IPS DF 4.7 (cell line): ENCODE results near the gene YWHAB.

Experiments used
- DNase-seq: peaks from one replicate; pipeline ENCODE4 v3.0.0-alpha.2; 2013; ENCODE audit warnings: low spot score; ENCODE audit errors: extremely low read depth

YWHAB gene

GRCh38 chr20:44911264-44911921, 25.9 kb downstream of the YWHAB start:
- peak; percentile 46 for DNase-seq

GRCh38 chr20:44912189-44912588, 26.7 kb downstream of the YWHAB start:
- DNase-seq: no peak

GRCh38 chr20:44914924-44915323, 29.4 kb downstream of the YWHAB start:
- DNase-seq: no peak

- no peak for DNase-seq
Measured at GRCh38 chr20:44916586-44916985, 31.1 kb downstream of the YWHAB start.

- no peak for DNase-seq
Measured at GRCh38 chr20:44917399-44917798, 31.9 kb downstream of the YWHAB start.

- no peak for DNase-seq
Measured at GRCh38 chr20:44918342-44918741, 32.8 kb downstream of the YWHAB start.

- DNase-seq: no peak
Measured at GRCh38 chr20:44918761-44919160, 33.3 kb downstream of the YWHAB start.

GRCh38 chr20:44921447-44921846, 35.9 kb downstream of the YWHAB start:
- DNase-seq: no peak

GRCh38 chr20:44924541-44924940, 39.0 kb downstream of the YWHAB start:
- DNase-seq: no peak

GRCh38 chr20:44928595-44928994, 43.1 kb downstream of the YWHAB start:
- DNase-seq: no peak

GRCh38 chr20:44930517-44931168, 45.1 kb downstream of the YWHAB start:
- no peak for DNase-seq

GRCh38 chr20:44931911-44932310, 46.4 kb downstream of the YWHAB start:
- DNase-seq: no peak

GRCh38 chr20:44932916-44933315, 47.4 kb downstream of the YWHAB start:
- DNase-seq: no peak

GRCh38 chr20:44936510-44936909, 51.0 kb downstream of the YWHAB start:
- no peak for DNase-seq

- DNase-seq: no peak
Measured at GRCh38 chr20:44938637-44939036, 53.1 kb downstream of the YWHAB start.

- no peak for DNase-seq
Measured at GRCh38 chr20:44941120-44941691, 55.7 kb downstream of the YWHAB start.

- DNase-seq: no peak
Measured at GRCh38 chr20:44942264-44942973, 56.9 kb downstream of the YWHAB start.

GRCh38 chr20:44943828-44944227, 58.3 kb downstream of the YWHAB start:
- DNase-seq: no peak

- DNase-seq: no peak
Measured at GRCh38 chr20:44945261-44945660, 59.8 kb downstream of the YWHAB start.

- DNase-seq: no peak
Measured at GRCh38 chr20:44946271-44946852, 60.9 kb downstream of the YWHAB start.

- no peak for DNase-seq
Measured at GRCh38 chr20:44948107-44948506, 62.6 kb downstream of the YWHAB start.

GRCh38 chr20:44948513-44948912, 63.0 kb downstream of the YWHAB start:
- DNase-seq: no peak
